ENCODE data around the gene CCDC136.

DNA sequence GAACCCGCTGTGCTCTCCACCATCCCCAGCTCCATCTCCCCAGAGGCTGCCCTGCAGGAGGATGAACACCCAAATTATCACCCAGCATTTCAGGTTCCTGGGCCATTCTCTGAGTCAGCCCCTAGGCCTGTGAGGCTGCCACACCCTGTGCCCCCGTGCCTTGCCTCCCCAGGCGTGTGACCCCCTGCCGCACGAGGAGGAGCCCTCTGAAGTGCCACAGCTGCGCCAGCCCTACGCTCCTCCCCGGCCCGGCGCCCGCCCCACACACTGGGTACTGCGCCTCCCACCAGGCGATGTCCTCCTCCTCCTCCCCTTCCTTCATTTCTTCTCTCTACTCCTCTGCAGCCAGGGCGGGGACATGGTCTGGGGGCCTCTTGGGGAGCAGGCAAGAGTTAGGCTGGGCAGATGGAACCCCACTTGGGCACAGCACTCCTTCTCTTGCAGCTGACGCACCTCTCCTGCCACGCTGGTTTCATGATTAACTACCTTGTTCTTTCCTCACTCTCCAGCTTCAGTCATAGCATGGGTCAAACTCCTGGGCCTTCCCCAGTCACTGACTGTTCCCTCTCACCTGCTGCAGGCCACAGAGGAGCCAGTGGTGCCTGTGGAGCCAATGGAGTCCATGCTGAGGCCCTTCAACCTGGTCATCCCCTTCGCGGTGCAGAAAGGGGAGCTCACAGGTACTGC is 58.2 kb downstream of the CCDC136 start:
- TF ChIP-seq, protein P1, sequence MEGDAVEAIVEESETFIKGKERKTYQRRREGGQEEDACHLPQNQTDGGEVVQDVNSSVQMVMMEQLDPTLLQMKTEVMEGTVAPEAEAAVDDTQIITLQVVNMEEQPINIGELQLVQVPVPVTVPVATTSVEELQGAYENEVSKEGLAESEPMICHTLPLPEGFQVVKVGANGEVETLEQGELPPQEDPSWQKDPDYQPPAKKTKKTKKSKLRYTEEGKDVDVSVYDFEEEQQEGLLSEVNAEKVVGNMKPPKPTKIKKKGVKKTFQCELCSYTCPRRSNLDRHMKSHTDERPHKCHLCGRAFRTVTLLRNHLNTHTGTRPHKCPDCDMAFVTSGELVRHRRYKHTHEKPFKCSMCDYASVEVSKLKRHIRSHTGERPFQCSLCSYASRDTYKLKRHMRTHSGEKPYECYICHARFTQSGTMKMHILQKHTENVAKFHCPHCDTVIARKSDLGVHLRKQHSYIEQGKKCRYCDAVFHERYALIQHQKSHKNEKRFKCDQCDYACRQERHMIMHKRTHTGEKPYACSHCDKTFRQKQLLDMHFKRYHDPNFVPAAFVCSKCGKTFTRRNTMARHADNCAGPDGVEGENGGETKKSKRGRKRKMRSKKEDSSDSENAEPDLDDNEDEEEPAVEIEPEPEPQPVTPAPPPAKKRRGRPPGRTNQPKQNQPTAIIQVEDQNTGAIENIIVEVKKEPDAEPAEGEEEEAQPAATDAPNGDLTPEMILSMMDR (conservative IDR thresholded peaks at IDR 0.05; ENCODE audit: low read length), result no peak
- no peak for TF ChIP-seq EZH2phosphoT487 (IDR thresholded peaks at IDR 0.05; ENCODE audit: borderline replicate concordance, low read depth, low read length)

Measured in OCI-LY7 (cell line).